H9 (cell line): ENCODE measurements around the gene TBC1D30. TPM values are rescaled to one million over a fixed set of nuclear protein-coding genes. Genes with fewer than 3 reads are reported as not detected.

ENCODE experiments used
- DNase-seq: peaks from one replicate; pipeline ENCODE4 v3.0.0-alpha.2; 2017
- H2AFZ ChIP-seq: one replicate; pipeline ENCODE4 v1.6.1; 2013; ENCODE audit warnings: mild to moderate bottlenecking, low read length, control low read depth, moderate library complexity
- H2AK5ac ChIP-seq: 2 replicates; pipeline ENCODE4 v1.6.1; 2013; ENCODE audit warnings: low read length, control low read depth, mixed read lengths; ENCODE audit not compliant: insufficient read length
- H2BK120ac ChIP-seq: one replicate; pipeline ENCODE4 v1.6.1; 2013; ENCODE audit warnings: low read depth, mild to moderate bottlenecking, low read length, control low read depth, inconsistent platforms; ENCODE audit not compliant: poor library complexity, severe bottlenecking
- H2BK12ac ChIP-seq: 2 replicates; pipeline ENCODE4 v1.6.1; 2013; ENCODE audit warnings: low read length, control low read depth, mixed read lengths, low read depth; ENCODE audit not compliant: insufficient read length
- H2BK15ac ChIP-seq: 2 replicates; pipeline ENCODE4 v1.6.1; 2013; ENCODE audit warnings: low read depth, low read length, control low read depth
- H2BK20ac ChIP-seq: one replicate; pipeline ENCODE4 v1.6.1; 2013; ENCODE audit warnings: low read depth, mild to moderate bottlenecking, low read length, control low read depth, inconsistent platforms; ENCODE audit not compliant: poor library complexity, severe bottlenecking
- H2BK5ac ChIP-seq: 2 replicates; pipeline ENCODE4 v1.6.1; 2013; ENCODE audit warnings: low read length, control low read depth, mixed read lengths; ENCODE audit not compliant: insufficient read length
- H3K14ac ChIP-seq: 2 replicates; pipeline ENCODE4 v1.6.1; 2013; ENCODE audit warnings: low read length, control low read depth; ENCODE audit not compliant: insufficient read depth
- H3K18ac ChIP-seq: 2 replicates; pipeline ENCODE4 v1.6.1; 2013; ENCODE audit warnings: low read depth, mild to moderate bottlenecking, mixed read lengths, low read length, control low read depth; ENCODE audit not compliant: insufficient read length
- H3K23ac ChIP-seq: 2 replicates; pipeline ENCODE4 v1.6.1; 2013; ENCODE audit warnings: low read length, control low read depth, mixed read lengths, low read depth; ENCODE audit not compliant: insufficient read length
- H3K23me2 ChIP-seq: 2 replicates; pipeline ENCODE4 v1.6.1; 2013; ENCODE audit warnings: low read depth, mild to moderate bottlenecking, mixed read lengths, low read length, control low read depth; ENCODE audit not compliant: insufficient read length, poor library complexity, severe bottlenecking
- H3K27ac ChIP-seq: 2 replicates; pipeline ENCODE4 v1.5.1; 2013; ENCODE audit warnings: low read length, control low read depth, mixed read lengths, low read depth; ENCODE audit not compliant: insufficient read length
- H3K27me3 ChIP-seq: 2 replicates; pipeline ENCODE4 v1.6.1; 2013; ENCODE audit warnings: low read length, control low read depth, inconsistent platforms; ENCODE audit not compliant: insufficient read depth
- H3K4ac ChIP-seq: 2 replicates; pipeline ENCODE4 v1.6.1; 2013; ENCODE audit warnings: low read depth, mild to moderate bottlenecking, control low read depth, inconsistent platforms, low read length, moderate library complexity
- H3K4me1 ChIP-seq: 2 replicates; pipeline ENCODE4 v1.6.1; 2013; ENCODE audit warnings: low read length, control low read depth, inconsistent platforms; ENCODE audit not compliant: insufficient read depth
- H3K4me2 ChIP-seq: 2 replicates; pipeline ENCODE4 v1.6.1; 2013; ENCODE audit warnings: low read length, control low read depth, mixed read lengths; ENCODE audit not compliant: insufficient read length, insufficient read depth
- H3K56ac ChIP-seq: 2 replicates; pipeline ENCODE4 v1.6.1; 2013; ENCODE audit warnings: low read depth, mild to moderate bottlenecking, mixed read lengths, low read length, control low read depth; ENCODE audit not compliant: insufficient read length
- H3K79me1 ChIP-seq: 2 replicates; pipeline ENCODE4 v1.6.1; 2013; ENCODE audit warnings: low read depth, mild to moderate bottlenecking, moderate library complexity, low read length, control low read depth, inconsistent platforms; ENCODE audit not compliant: insufficient read depth, poor library complexity, severe bottlenecking
- H3K79me2 ChIP-seq: 2 replicates; pipeline ENCODE4 v1.6.1; 2013; ENCODE audit warnings: low read length, control low read depth, inconsistent platforms; ENCODE audit not compliant: insufficient read depth
- H3K9ac ChIP-seq: 2 replicates; pipeline ENCODE4 v1.6.1; 2013; ENCODE audit warnings: low read length, control low read depth, mixed read lengths; ENCODE audit not compliant: insufficient read length; ENCODE audit errors: extremely low read depth
- H3K9me3 ChIP-seq: one replicate; pipeline ENCODE4 v1.6.1; 2013; ENCODE audit warnings: low read depth, low read length, inconsistent platforms; ENCODE audit not compliant: control insufficient read depth
- H3T11ph ChIP-seq: one replicate; pipeline ENCODE4 v1.6.1; 2013; ENCODE audit warnings: mild to moderate bottlenecking, low read length, control low read depth, inconsistent platforms
- H4K20me1 ChIP-seq: one replicate; pipeline ENCODE4 v1.6.1; 2013; ENCODE audit not compliant: control insufficient read depth, insufficient read length, insufficient read depth
- H4K5ac ChIP-seq: 2 replicates; pipeline ENCODE4 v1.6.1; 2013; ENCODE audit warnings: low read depth, mild to moderate bottlenecking, mixed read lengths, low read length, control low read depth; ENCODE audit not compliant: insufficient read length
- H4K8ac ChIP-seq: replicated peaks from 2 replicates; pipeline ENCODE4 v1.6.1; 2013; ENCODE audit warnings: low read length, control low read depth, mixed read lengths, low read depth; ENCODE audit not compliant: insufficient read length
- H4K91ac ChIP-seq: 2 replicates; pipeline ENCODE4 v1.6.1; 2013; ENCODE audit warnings: low read depth, mild to moderate bottlenecking, moderate library complexity, mixed read lengths, low read length, control low read depth; ENCODE audit not compliant: insufficient read length
- H3K27ac Mint-ChIP-seq, 3 experiments: 2 replicates in 2 of 3; 3 replicates in 1 of 3; pipeline ENCODE4 v1.8.0; 2020 to 2021; ENCODE audit warnings: mixed read lengths in 3 of 3, mild to moderate bottlenecking in 1 of 3, moderate library complexity in 1 of 3
- H3K27me3 Mint-ChIP-seq: 2 replicates; pipeline ENCODE4 v1.8.0; 2021; ENCODE audit warnings: low read depth, mild to moderate bottlenecking, moderate library complexity, mixed read lengths
- H3K36me3 Mint-ChIP-seq, 3 experiments: 2 replicates in 2 of 3; 3 replicates in 1 of 3; pipeline ENCODE4 v1.8.0; 2020 to 2021; ENCODE audit warnings: low read depth in 3 of 3, mixed read lengths in 3 of 3; ENCODE audit not compliant: insufficient read depth in 1 of 3
- H3K4me1 Mint-ChIP-seq, 2 experiments: 2 replicates each; pipeline ENCODE4 v1.8.0; 2020; ENCODE audit warnings: mixed read lengths in 2 of 2
- H3K4me3 Mint-ChIP-seq, 2 experiments: 2 replicates in 1 of 2; 3 replicates in 1 of 2; pipeline ENCODE4 v1.8.0; 2020 to 2021; ENCODE audit warnings: mild to moderate bottlenecking in 2 of 2, mixed read lengths in 2 of 2, moderate library complexity in 1 of 2
- H3K9me3 Mint-ChIP-seq, 2 experiments: 2 replicates in 1 of 2; 3 replicates in 1 of 2; pipeline ENCODE4 v1.8.0; 2020; ENCODE audit warnings: mild to moderate bottlenecking in 2 of 2, mixed read lengths in 2 of 2, moderate library complexity in 1 of 2
- CTCF ChIP-seq: fragments of 200-600 bp; sonication (generic); conservative IDR thresholded peaks from 3 replicates; pipeline ENCODE4 v1.8.0; 2021; ENCODE audit warnings: antibody characterized with exemption, mild to moderate bottlenecking
- WGBS: extraction: QIAGEN DNeasy Blood & Tissue Kit; methylation state at CpG from one replicate; pipeline ENCODE4 v1.1.7; 2013; ENCODE audit warnings: missing lambda C conversion rate, low lambda C conversion rate, mixed read lengths; ENCODE audit not compliant: insufficient read length; ENCODE audit errors: extremely low coverage; 5-methylcytosine and 5-hydroxymethylcytosine counted together
- total RNA-seq: library from RNA; stranded (reverse); gene quantifications from 2 replicates; pipeline ENCODE4 v1.2.1, GENCODE V29; 2021

TBC1D30 gene
- total RNA-seq, 1 experiment from 2014 or later, result 1.6 TPM

- Histone ChIP-seq H3K79me2 (no peaks in the 10 kb centered on the region; the same call in 1 of the 2 replicates), H3K27ac (no peak overlapping the region), H2BK5ac (no peak overlapping the region), H3K9me3 (no peaks in the 10 kb centered on the region), H2BK20ac (no peak overlapping the region), H3K23ac (no peak overlapping the region), H3K79me1 (no peaks in the 10 kb centered on the region), H3K27me3 (no peaks in the 10 kb centered on the region), H3K14ac (no peak overlapping the region), H3K23me2 (no peaks in the 10 kb centered on the region), H3T11ph (no peak overlapping the region), H3K4ac (no peak overlapping the region), H3K4me2 (no peak overlapping the region), H3K9ac (no peak overlapping the region), H2AK5ac (no peak overlapping the region), H4K91ac (no peak overlapping the region), H4K8ac (no peak overlapping the region), H2BK15ac (no peak overlapping the region), H2AFZ (no peak overlapping the region), H3K18ac (no peak overlapping the region), H2BK120ac (no peak overlapping the region), H2BK12ac (no peak overlapping the region), H4K20me1 (no peaks in the 10 kb centered on the region), H3K56ac (no peak overlapping the region), H3K4me1 (peaks cover 2% of the 10 kb centered on the region; the same call in 1 of the 2 replicates), H4K5ac (no peak overlapping the region)
- H3K27me3 Mint-ChIP-seq, result no peaks in the 10 kb centered on the region; the same call in 1 of the 2 replicates
- H3K27ac Mint-ChIP-seq, result no peak overlapping the region
- H3K9me3 Mint-ChIP-seq, result no peaks in the 10 kb centered on the region; a peak in 1 of 5 replicates
- no peaks in the 10 kb centered on the region for H3K36me3 Mint-ChIP-seq
- no CpG with 5 or more reads among the region's 2 CpGs for WGBS
- H3K4me3 Mint-ChIP-seq, result no peak overlapping the region
- peaks cover 11 to 12% of the 10 kb centered on the region in 2 experiments for H3K4me1 Mint-ChIP-seq
- no peak for TF ChIP-seq CTCF
- no peak for DNase-seq
These were observed 70.5 kb downstream of the TBC1D30 start for GRCh38 chr12:64894827-64895475.
